A549 treated with Mapracorat at 1 μM for 4 hours (cell line): Measurements from ENCODE around the gene SUPT7L. TPM values are rescaled to one million over a fixed set of nuclear protein-coding genes. Genes with fewer than 3 reads are reported as not detected.

Source experiments
- total RNA-seq: library from RNA; stranded (reverse); fragments of 200-300 nt; extraction: Qiagen RNA extraction; gene quantifications from 5 replicates; pipeline ENCODE4 v1.2.3, GENCODE V29; 2022

The SUPT7L gene, protein sequence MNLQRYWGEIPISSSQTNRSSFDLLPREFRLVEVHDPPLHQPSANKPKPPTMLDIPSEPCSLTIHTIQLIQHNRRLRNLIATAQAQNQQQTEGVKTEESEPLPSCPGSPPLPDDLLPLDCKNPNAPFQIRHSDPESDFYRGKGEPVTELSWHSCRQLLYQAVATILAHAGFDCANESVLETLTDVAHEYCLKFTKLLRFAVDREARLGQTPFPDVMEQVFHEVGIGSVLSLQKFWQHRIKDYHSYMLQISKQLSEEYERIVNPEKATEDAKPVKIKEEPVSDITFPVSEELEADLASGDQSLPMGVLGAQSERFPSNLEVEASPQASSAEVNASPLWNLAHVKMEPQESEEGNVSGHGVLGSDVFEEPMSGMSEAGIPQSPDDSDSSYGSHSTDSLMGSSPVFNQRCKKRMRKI
- total RNA-seq = 27.1 to 32.9 TPM (median 31.2 TPM) in 5 replicates

DNA sequence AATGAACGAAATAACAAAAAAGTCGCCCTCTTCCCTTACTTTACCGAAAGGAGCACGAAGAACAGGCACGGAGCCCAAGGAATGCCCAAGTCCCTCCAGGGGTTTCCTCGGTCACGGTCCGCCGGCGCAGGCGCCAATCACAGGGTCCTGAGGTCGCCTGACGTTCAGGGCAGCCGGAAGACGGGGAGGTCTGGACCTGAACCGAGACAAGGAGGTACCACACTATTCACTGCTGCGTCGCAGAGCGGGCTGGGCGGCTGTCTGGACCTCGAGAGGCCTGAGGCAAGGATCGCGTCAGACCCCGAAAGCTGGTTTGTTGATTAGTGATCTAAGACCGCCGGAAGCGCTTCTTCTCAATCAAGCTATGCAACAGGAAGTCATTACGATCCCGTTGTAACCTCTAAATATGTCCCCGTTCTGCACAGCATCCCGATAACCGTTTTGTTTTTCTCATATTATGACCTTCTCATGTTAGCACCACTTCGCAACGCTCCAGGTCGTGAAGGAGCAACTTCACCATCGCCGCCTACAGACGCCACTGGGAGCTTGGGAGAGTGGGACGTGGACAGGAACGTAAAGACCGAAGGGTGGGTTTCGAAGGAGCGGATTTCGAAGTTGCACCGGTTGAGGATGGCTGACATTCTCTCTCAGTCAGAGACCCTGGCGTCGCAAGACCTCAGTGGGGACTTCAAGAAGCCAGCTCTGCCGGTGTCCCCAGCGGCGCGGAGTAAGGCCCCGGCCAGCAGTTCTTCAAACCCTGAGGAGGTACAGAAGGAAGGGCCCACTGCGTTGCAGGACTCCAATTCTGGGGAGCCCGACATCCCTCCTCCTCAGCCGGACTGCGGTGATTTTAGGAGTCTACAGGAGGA lies at the start of gene SUPT7L, which contains the start of gene SLC4A1AP:
SUPT7L (minus strand) TSS at position 330 of the 869 bp plus-strand sequence. CDS start 1,422 bp downstream, outside the sequence.
SLC4A1AP (plus strand) TSS at position 605 of the 869 bp plus-strand sequence; CDS start at position 631, 26 bp downstream.

DNA sequence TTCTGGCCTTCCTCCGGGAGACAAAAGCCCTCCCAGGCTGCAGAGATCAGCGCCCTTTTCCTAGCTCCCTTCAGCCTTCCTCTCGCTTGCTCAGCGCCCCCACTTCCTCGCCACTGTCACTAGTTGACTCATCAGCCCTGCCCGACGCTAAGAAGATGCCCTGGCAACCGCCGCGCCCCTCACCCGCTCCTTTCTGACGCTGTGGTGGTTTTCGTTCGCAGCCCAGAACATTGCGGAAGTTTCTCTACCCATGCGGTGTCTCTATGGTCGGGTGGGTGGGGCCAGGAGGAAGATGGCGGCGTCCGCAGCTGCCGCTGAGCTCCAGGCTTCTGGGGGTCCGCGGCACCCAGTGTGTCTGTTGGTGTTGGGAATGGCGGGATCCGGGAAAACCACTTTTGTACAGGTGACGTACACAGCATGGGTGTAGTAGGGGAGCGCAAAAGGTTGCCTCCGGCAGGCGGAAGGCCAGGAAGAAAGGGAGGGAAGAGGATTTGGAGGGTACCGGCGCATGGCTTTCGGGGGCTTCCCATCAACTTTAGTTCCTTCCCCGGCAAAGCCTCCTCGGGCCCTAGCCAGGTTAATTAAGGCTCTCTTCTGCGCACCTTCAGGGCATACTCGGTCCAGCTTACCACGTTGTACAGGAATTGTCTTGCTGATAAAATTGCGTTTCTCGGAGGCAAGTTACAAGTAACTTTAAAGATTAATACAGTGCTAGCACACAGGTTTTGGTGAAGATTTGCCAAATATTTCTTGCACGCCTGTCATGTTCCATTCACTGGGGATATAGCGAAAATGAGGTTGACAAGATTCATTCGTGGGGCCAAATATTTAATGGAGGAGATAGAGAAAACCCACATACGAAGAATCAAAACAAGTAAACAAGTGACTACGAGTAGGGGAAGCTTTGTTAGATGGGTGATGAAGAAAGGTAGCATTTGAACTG lies 34.4 kb downstream of the SUPT7L start, which contains the start of the genes CCDC121 and GPN1:
CCDC121 (minus strand) TSS at position 246 of the 943 bp plus-strand sequence. CDS start 1,213 bp downstream, outside the sequence.
GPN1 (plus strand) TSS at position 284 of the 943 bp plus-strand sequence; CDS start at position 293, 9 bp downstream.

Other genes starting within 250 kb of the SUPT7L start
- 123 to 138 TPM (median 130 TPM) in 5 replicates for gene NRBP1, start 235.0 kb downstream of the SUPT7L start, total RNA-seq
- gene KRTCAP3, start 221.2 kb downstream of the SUPT7L start, total RNA-seq = 0.22 to 0.70 TPM (median 0.42 TPM) in 4 of 5 replicates, not detected in the other
- 6.6 to 9.6 TPM (median 7.2 TPM) in 5 replicates for gene IFT172, start 173.9 kb downstream of the SUPT7L start, total RNA-seq
- 3.5 to 5.3 TPM (median 3.8 TPM) in 5 replicates for gene FNDC4, start 168.4 kb downstream of the SUPT7L start, total RNA-seq
- 0.12 to 0.36 TPM (median 0.32 TPM) in 3 of 5 replicates, not detected in the others for gene GCKR, start 166.8 kb downstream of the SUPT7L start, total RNA-seq
- 14.5 to 18.6 TPM (median 16.5 TPM) in 5 replicates for gene ZNF512, start 80.6 kb downstream of the SUPT7L start, total RNA-seq
- gene CCDC121, start 34.6 kb downstream of the SUPT7L start, total RNA-seq = 3.4 to 4.3 TPM (median 3.8 TPM) in 5 replicates
- gene GPN1, start 34.6 kb downstream of the SUPT7L start, total RNA-seq = 56.4 to 64.7 TPM (median 57.2 TPM) in 5 replicates
- gene SLC4A1AP, start 275 bp upstream of the SUPT7L start, total RNA-seq = 27.0 to 35.2 TPM (median 29.7 TPM) in 5 replicates
- gene MRPL33, start 108.1 kb upstream of the SUPT7L start, total RNA-seq = 311 to 551 TPM (median 325 TPM) in 5 replicates
- 6.7 to 9.2 TPM (median 8.3 TPM) in 5 replicates for gene RBKS, start 226.8 kb upstream of the SUPT7L start, total RNA-seq
- gene BABAM2, start 227.1 kb upstream of the SUPT7L start, total RNA-seq = 43.3 to 54.2 TPM (median 50.3 TPM) in 5 replicates